SK-N-SH (cell line): Measurements from ENCODE around the gene F11R. TPM values are rescaled to one million over a fixed set of nuclear protein-coding genes. Genes with fewer than 3 reads are reported as not detected.

ENCODE experiments used
- CTCF ChIA-PET: fragments of 300-600, 350-600 bp; formaldehyde crosslinking; extraction: SDS; loops from one replicate; lab custom pipeline; 2021; lab: Yijun Ruan, JAX
- POLR2A ChIA-PET: fragments of 350-600 bp; sonication (Branson Sonifier 250); formaldehyde crosslinking; extraction: SDS; loops from one replicate; lab custom pipeline; 2020; ENCODE audit warnings: antibody characterized with exemption, inconsistent platforms; lab: Yijun Ruan, JAX
- DNase-seq: peaks from one replicate; pipeline ENCODE4 v3.0.0; 2012
- H2AFZ ChIP-seq: fragments of 200-600 bp; sonication (generic); 2 replicates; pipeline ENCODE4 v1.8.1; 2016; ENCODE audit warnings: antibody characterized with exemption, mild to moderate bottlenecking, low read depth
- H3F3A ChIP-seq: fragments of 200-600 bp; sonication (generic); replicated peaks from 2 replicates; pipeline ENCODE3; 2016; ENCODE audit warnings: antibody characterized with exemption, mild to moderate bottlenecking; ENCODE audit not compliant: insufficient read depth
- H3K27ac ChIP-seq, 2 experiments: fragments of 200-500 bp in 1 of 2; fragments of 200-600 bp in 1 of 2; sonication (Bioruptor generic) in 1 of 2; sonication (generic), shearing (Covaris generic) in 1 of 2; 2 replicates each; pipeline versions ENCODE4 v1.5.1 to v1.6.1; 2014 to 2016; ENCODE audit warnings: low read depth in 2 of 2, inconsistent platforms in 1 of 2, low read length in 1 of 2, mild to moderate bottlenecking in 1 of 2, mixed read lengths in 1 of 2
- H3K27me3 ChIP-seq: fragments of 200-600 bp; sonication (generic), shearing (Covaris generic); 2 replicates; pipeline ENCODE4 v1.6.1; 2016; ENCODE audit warnings: mixed run types; ENCODE audit not compliant: insufficient read depth
- H3K36me3 ChIP-seq, 2 experiments: fragments of 200-500 bp in 1 of 2; fragments of 200-600 bp in 1 of 2; sonication (Bioruptor generic) in 1 of 2; sonication (generic) in 1 of 2; replicated peaks in 1 of 2; 2 replicates each; pipeline versions ENCODE3 to v1.5.1; 2014 to 2016; ENCODE audit warnings: low read length in 1 of 2, mild to moderate bottlenecking in 1 of 2; ENCODE audit not compliant: insufficient read depth in 2 of 2, control insufficient read depth in 1 of 2
- H3K4me1 ChIP-seq, 2 experiments: fragments of 200-500 bp in 1 of 2; fragments of 200-600 bp in 1 of 2; sonication (Bioruptor generic) in 1 of 2; sonication (generic), shearing (Covaris generic) in 1 of 2; 2 replicates each; pipeline versions ENCODE4 v1.5.1 to v1.6.1; 2014 to 2016; ENCODE audit warnings: low read depth in 1 of 2, low read length in 1 of 2, mixed run types in 1 of 2; ENCODE audit not compliant: insufficient read depth in 2 of 2, control insufficient read depth in 1 of 2
- H3K4me2 ChIP-seq: fragments of 200-600 bp; sonication (generic), shearing (Covaris generic); 2 replicates; pipeline ENCODE4 v1.6.1; 2017; ENCODE audit warnings: mixed run types
- H3K4me3 ChIP-seq, 2 experiments: fragments of 200-500 bp in 1 of 2; fragments of 200-600 bp in 1 of 2; sonication (Bioruptor generic) in 1 of 2; sonication (generic), shearing (Covaris generic) in 1 of 2; 2 replicates each; pipeline versions ENCODE4 v1.5.1 to v1.8.1; 2014 to 2016; ENCODE audit warnings: low read depth in 2 of 2, inconsistent platforms in 1 of 2, low read length in 1 of 2, mild to moderate bottlenecking in 1 of 2, mixed read lengths in 1 of 2, moderate library complexity in 1 of 2
- H3K79me2 ChIP-seq: fragments of 200-600 bp; sonication (generic); 2 replicates; pipeline ENCODE4 v1.8.1; 2017; ENCODE audit warnings: mild to moderate bottlenecking; ENCODE audit not compliant: insufficient read depth
- H3K9ac ChIP-seq: fragments of 200-600 bp; sonication (generic); 2 replicates; pipeline ENCODE4 v1.6.1; 2017; ENCODE audit warnings: mixed run types
- H3K9me2 ChIP-seq: fragments of 200-600 bp; sonication (generic); 2 replicates; pipeline ENCODE4 v1.6.1; 2017; ENCODE audit warnings: mixed run types
- H3K9me3 ChIP-seq: fragments of 200-600 bp; sonication (generic); 2 replicates; pipeline ENCODE4 v1.6.1; 2017; ENCODE audit warnings: mixed run types, mild to moderate bottlenecking, moderate library complexity
- H4K20me1 ChIP-seq: fragments of 200-600 bp; sonication (generic); 2 replicates; pipeline ENCODE4 v1.6.1; 2017; ENCODE audit warnings: mild to moderate bottlenecking, mixed run types; ENCODE audit not compliant: insufficient read depth
- CHD2 ChIP-seq: fragments of 150-350 bp; IDR thresholded peaks from 2 replicates; pipeline ENCODE4 v1.6.1; 2018; ENCODE audit warnings: low read length; ENCODE audit not compliant: partially characterized antibody
- EP300 ChIP-seq, 2 experiments: IDR thresholded peaks; 2 replicates each; pipeline versions ENCODE4 v1.4.0 to v1.6.1; 2012; ENCODE audit warnings: borderline replicate concordance in 1 of 2, low read depth in 1 of 2, low read length in 1 of 2
- FOSL2 ChIP-seq: IDR thresholded peaks from 2 replicates; pipeline ENCODE4 v1.4.0; 2012; ENCODE audit warnings: low read depth, mild to moderate bottlenecking, moderate library complexity, borderline replicate concordance
- FOXJ3 ChIP-seq: sonication (generic); formaldehyde crosslinking; IDR thresholded peaks from 2 replicates; pipeline ENCODE4 v1.5.1; 2020; ENCODE audit warnings: mild to moderate bottlenecking, missing genetic modification reagents
- FOXM1 ChIP-seq: IDR thresholded peaks from 2 replicates; pipeline ENCODE4 v1.4.0; 2012; ENCODE audit warnings: low read depth, mild to moderate bottlenecking
- GABPA ChIP-seq: IDR thresholded peaks from 2 replicates; pipeline ENCODE4 v1.4.0; 2012; ENCODE audit warnings: low read depth, mild to moderate bottlenecking
- GATA2 ChIP-seq: sonication (generic); formaldehyde crosslinking; IDR thresholded peaks from 2 replicates; pipeline ENCODE4 v1.5.0; 2020; ENCODE audit warnings: mild to moderate bottlenecking, missing genetic modification reagents
- IRF3 ChIP-seq: fragments of 150-350 bp; IDR thresholded peaks from 2 replicates; pipeline ENCODE4 v1.6.1; 2016; ENCODE audit warnings: mild to moderate bottlenecking, low read depth, low read length
- MAX ChIP-seq: IDR thresholded peaks from 2 replicates; pipeline ENCODE4 v1.4.0; 2012; ENCODE audit warnings: low read depth
- MXI1 ChIP-seq: IDR thresholded peaks from 2 replicates; pipeline ENCODE4 v1.6.1; 2012; ENCODE audit warnings: mild to moderate bottlenecking, low read depth, low read length, improper control_type of control experiment
- NFIC ChIP-seq: IDR thresholded peaks from 2 replicates; pipeline ENCODE4 v1.4.0; 2012; ENCODE audit warnings: borderline replicate concordance
- PBX3 ChIP-seq: IDR thresholded peaks from 2 replicates; pipeline ENCODE4; 2012
- POLR2AphosphoS5 ChIP-seq: IDR thresholded peaks from 2 replicates; pipeline ENCODE4 v1.6.1; 2012; ENCODE audit warnings: low read depth, low read length
- RAD21 ChIP-seq: IDR thresholded peaks from 2 replicates; pipeline ENCODE4 v1.6.1; 2012; ENCODE audit warnings: mild to moderate bottlenecking, low read length
- RCOR1 ChIP-seq: fragments of 150-350 bp; IDR thresholded peaks from 2 replicates; pipeline ENCODE4 v1.6.1; 2017; ENCODE audit warnings: antibody characterized with exemption, low read length
- RFX5 ChIP-seq: IDR thresholded peaks from 2 replicates; pipeline ENCODE4 v1.6.1; 2012; ENCODE audit warnings: mild to moderate bottlenecking, improper control_type of control experiment, low read length
- RXRA ChIP-seq: IDR thresholded peaks from 2 replicates; pipeline ENCODE4 v1.4.0; 2012; ENCODE audit warnings: low read depth, mild to moderate bottlenecking, borderline replicate concordance
- SIN3A ChIP-seq: IDR thresholded peaks from 2 replicates; pipeline ENCODE4 v1.6.1; 2012; ENCODE audit warnings: low read depth, mild to moderate bottlenecking, low read length, moderate library complexity, borderline replicate concordance
- SMC3 ChIP-seq: IDR thresholded peaks from 2 replicates; pipeline ENCODE4 v1.6.1; 2012; ENCODE audit warnings: low read depth, low read length, improper control_type of control experiment
- TAF1 ChIP-seq: IDR thresholded peaks from 2 replicates; pipeline ENCODE4 v1.6.1; 2012; ENCODE audit warnings: low read depth, mild to moderate bottlenecking, low read length, moderate library complexity, borderline replicate concordance
- TEAD4 ChIP-seq: IDR thresholded peaks from 2 replicates; pipeline ENCODE4 v1.4.0; 2012; ENCODE audit warnings: mild to moderate bottlenecking, borderline replicate concordance; ENCODE audit not compliant: insufficient read depth
- ZBTB33 ChIP-seq: IDR thresholded peaks from 2 replicates; pipeline ENCODE4 v1.4.0; 2012; ENCODE audit warnings: low read depth, borderline replicate concordance
- WGBS: methylation state at CpG from one replicate; pipeline ENCODE4 v1.1.6; 2017; ENCODE audit warnings: low lambda C conversion rate; 5-methylcytosine and 5-hydroxymethylcytosine counted together
- polyA plus RNA-seq, 3 experiments: library from polyadenylated mRNA; depleted of rRNA; stranded (reverse); fragments of >200 nt; gene quantifications; 2 replicates each; pipeline ENCODE4 v1.2.3, GENCODE V29; 2012

F11R gene
- polyA plus RNA-seq, 1 of the 3 experiments (the other 2 are of a cell fraction), result 9.0 TPM

DNA sequence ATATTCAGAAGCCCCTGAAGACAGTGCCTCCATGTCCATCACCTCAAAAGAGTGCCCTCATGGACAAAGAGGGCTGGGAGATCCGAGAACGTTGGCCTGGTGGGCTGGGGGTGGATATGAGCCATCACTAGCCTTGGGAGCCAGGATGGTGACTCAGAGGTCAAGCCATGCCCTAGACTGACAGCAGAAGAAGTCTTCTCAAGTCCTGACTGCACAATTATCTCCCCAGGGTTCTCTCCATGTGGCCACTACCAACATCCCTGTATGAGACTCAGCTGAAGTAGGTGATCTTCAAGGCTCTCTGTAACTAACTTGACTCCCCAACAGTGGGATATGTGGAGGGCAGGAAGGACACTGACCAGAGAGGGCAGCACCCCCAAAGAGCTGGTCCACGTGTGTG is 31.9 kb upstream of the F11R start:
- Histone ChIP-seq H3K4me2 (no peak overlapping the region), H3K36me3 (no peaks in the 10 kb centered on the region), H3K4me1 (no peaks in the 10 kb centered on the region), H3K79me2 (no peaks in the 10 kb centered on the region), H3K27me3 (no peaks in the 10 kb centered on the region), H3K27ac (no peak overlapping the region), H3K9me2 (no peaks in the 10 kb centered on the region), H3F3A (no peaks in the 10 kb centered on the region), H3K9ac (no peak overlapping the region), H2AFZ (no peak overlapping the region), H3K9me3 (no peaks in the 10 kb centered on the region), H3K4me3 (no peak overlapping the region), H4K20me1 (no peaks in the 10 kb centered on the region)
- TF ChIP-seq NFIC (no peak), IRF3 (no peak), RFX5 (no peak), SIN3A (no peak), PBX3 (no peak), SMC3 (no peak), FOSL2 (no peak), MXI1 (no peak), ZBTB33 (no peak), FOXM1 (no peak), MAX (no peak), TAF1 (no peak), GABPA (no peak)
- POLR2A ChIA-PET, result no interaction called here
- no peak for DNase-seq
- WGBS, result 63% methylated on average over 3 of the region's 3 CpGs
- CTCF ChIA-PET, result no interaction called here

- no peaks in the 10 kb centered on the region for H3K27me3 ChIP-seq
- no peak overlapping the region for H3K4me3 ChIP-seq
- WGBS, result 67% methylated on average over 10 of the region's 10 CpGs
- CTCF ChIA-PET, result interaction anchor here (1.2 to 1.7 kb wide), 2 partner anchors 84 to 88 kb away, joined by 3 to 4 read pairs; no protein-coding TSS in a partner anchor
- no peaks in the 10 kb centered on the region for H3K9me2 ChIP-seq
- H2AFZ ChIP-seq, result no peak overlapping the region
- no peaks in the 10 kb centered on the region for H4K20me1 ChIP-seq
- H3K27ac ChIP-seq, result no peak overlapping the region
- H3K4me2 ChIP-seq, result no peak overlapping the region
- DNase-seq, result no peak
- H3K9ac ChIP-seq, result no peak overlapping the region
- H3K9me3 ChIP-seq, result no peaks in the 10 kb centered on the region
- H3K79me2 ChIP-seq, result no peaks in the 10 kb centered on the region
- no peaks in the 10 kb centered on the region for H3F3A ChIP-seq
- no peaks in the 10 kb centered on the region; a peak in 1 of 4 replicates for H3K4me1 ChIP-seq
- POLR2A ChIA-PET, result no interaction called here
- H3K36me3 ChIP-seq, result no peaks in the 10 kb centered on the region
- no peak for TF ChIP-seq FOXJ3 (CRISPR knock-in tag)
- no peak for TF ChIP-seq POLR2AphosphoS5
- TF ChIP-seq RAD21, result no peak
- TF ChIP-seq SMC3, result no peak
- no peak for TF ChIP-seq TAF1
- TF ChIP-seq CHD2, result no peak
- no peak for TF ChIP-seq GATA2 (CRISPR knock-in tag)
- TF ChIP-seq SIN3A, result no peak
- TF ChIP-seq RXRA, result no peak
- TF ChIP-seq EP300 (IDR thresholded peaks at IDR 0.05; ENCODE audit: borderline replicate concordance in 1 of 2, low read depth in 1 of 2, low read length in 1 of 2), result no peak
- no peak for TF ChIP-seq PBX3
- TF ChIP-seq RFX5, result no peak
- TF ChIP-seq RCOR1, result no peak
- no peak for TF ChIP-seq TEAD4
These were observed 30.3 kb upstream of the F11R start for GRCh38 chr1:161051219-161051618.
